OCI-LY7 (cell line): Measurements from ENCODE around the gene SCGB3A1.

Experiments used
- EZH2phosphoT487 ChIP-seq: fragments of 200-600 bp; sonication (generic); IDR thresholded peaks from 2 replicates; pipeline ENCODE4 v1.6.1; 2018; ENCODE audit warnings: low read depth, borderline replicate concordance, mild to moderate bottlenecking, mixed run types, antibody characterized with exemption, low read length, moderate library complexity, mixed read lengths
- TF ChIP-seq, protein P1 (sequence below): fragments of 200-600 bp; sonication (generic); conservative IDR thresholded peaks from 2 replicates; pipeline ENCODE4 v1.5.1; 2014; ENCODE audit warnings: mild to moderate bottlenecking, antibody characterized with exemption, low read length, moderate library complexity, mixed read lengths

GRCh38 chr5:180631549-180632383 lies 40.5 kb upstream of the SCGB3A1 start:
- TF ChIP-seq, protein P1, sequence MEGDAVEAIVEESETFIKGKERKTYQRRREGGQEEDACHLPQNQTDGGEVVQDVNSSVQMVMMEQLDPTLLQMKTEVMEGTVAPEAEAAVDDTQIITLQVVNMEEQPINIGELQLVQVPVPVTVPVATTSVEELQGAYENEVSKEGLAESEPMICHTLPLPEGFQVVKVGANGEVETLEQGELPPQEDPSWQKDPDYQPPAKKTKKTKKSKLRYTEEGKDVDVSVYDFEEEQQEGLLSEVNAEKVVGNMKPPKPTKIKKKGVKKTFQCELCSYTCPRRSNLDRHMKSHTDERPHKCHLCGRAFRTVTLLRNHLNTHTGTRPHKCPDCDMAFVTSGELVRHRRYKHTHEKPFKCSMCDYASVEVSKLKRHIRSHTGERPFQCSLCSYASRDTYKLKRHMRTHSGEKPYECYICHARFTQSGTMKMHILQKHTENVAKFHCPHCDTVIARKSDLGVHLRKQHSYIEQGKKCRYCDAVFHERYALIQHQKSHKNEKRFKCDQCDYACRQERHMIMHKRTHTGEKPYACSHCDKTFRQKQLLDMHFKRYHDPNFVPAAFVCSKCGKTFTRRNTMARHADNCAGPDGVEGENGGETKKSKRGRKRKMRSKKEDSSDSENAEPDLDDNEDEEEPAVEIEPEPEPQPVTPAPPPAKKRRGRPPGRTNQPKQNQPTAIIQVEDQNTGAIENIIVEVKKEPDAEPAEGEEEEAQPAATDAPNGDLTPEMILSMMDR: no peak
- no peak for TF ChIP-seq EZH2phosphoT487
